IMR-90 (cell line): ENCODE measurements around the gene TK1. TPM values are rescaled to one million over a fixed set of nuclear protein-coding genes. Genes with fewer than 3 reads are reported as not detected.
A peak's percentile ranks its signal among the peaks of the same experiment; 100 is the strongest.

Source experiments
- ATAC-seq: fragments of 200-7000 bp; cut with Tn5 transposase; 2 replicates; pipeline ENCODE4 v1.9.1; 2020; ENCODE audit warnings: low read depth, mild to moderate bottlenecking, moderate library complexity
- BruUV-seq: library from RNA; stranded (reverse); fragments of 400-500 nt; replicated peaks from 2 replicates; lab custom pipeline; 2021; lab: Mats Ljungman, UMichigan
- CTCF ChIA-PET: fragments of 300-600 bp; formaldehyde crosslinking; extraction: SDS; loops from one replicate; lab custom pipeline; 2021; ENCODE audit warnings: antibody characterized with exemption; lab: Yijun Ruan, JAX
- POLR2A ChIA-PET: fragments of 300-600 bp; sonication (Branson Sonifier 250); formaldehyde crosslinking; loops from one replicate; lab custom pipeline; 2022; ENCODE audit warnings: antibody characterized with exemption; ENCODE audit not compliant: unreplicated experiment; lab: Charles Lee
- DNase-seq: peaks from one replicate; pipeline ENCODE4 v3.0.0; 2013
- H2AFZ ChIP-seq: replicated peaks from 2 replicates; pipeline ENCODE3; 2013; ENCODE audit warnings: low read length, mild to moderate bottlenecking; ENCODE audit not compliant: poor library complexity
- H2AK5ac ChIP-seq: 2 replicates; pipeline ENCODE4 v1.6.1; 2013; ENCODE audit warnings: low read depth, low read length, inconsistent platforms
- H2AK9ac ChIP-seq: replicated peaks from 2 replicates; pipeline ENCODE3; 2013; ENCODE audit warnings: mild to moderate bottlenecking, low read depth, low read length, moderate library complexity; ENCODE audit not compliant: poor library complexity
- H2BK120ac ChIP-seq: 2 replicates; pipeline ENCODE4 v1.6.1; 2013; ENCODE audit warnings: low read depth, low read length, inconsistent platforms
- H2BK15ac ChIP-seq: 3 replicates; pipeline ENCODE4 v1.6.1; 2013; ENCODE audit warnings: low read depth, low read length, inconsistent platforms
- H2BK20ac ChIP-seq: 2 replicates; pipeline ENCODE4 v1.6.1; 2013; ENCODE audit warnings: low read depth, mild to moderate bottlenecking, inconsistent platforms, low read length, moderate library complexity
- H2BK5ac ChIP-seq: 2 replicates; pipeline ENCODE4 v1.6.1; 2013; ENCODE audit warnings: mild to moderate bottlenecking, low read depth, low read length, inconsistent platforms; ENCODE audit not compliant: poor library complexity, severe bottlenecking
- H3K14ac ChIP-seq: replicated peaks from 2 replicates; pipeline ENCODE4 v1.6.1; 2013; ENCODE audit warnings: low read depth, low read length, inconsistent platforms
- H3K18ac ChIP-seq: 2 replicates; pipeline ENCODE4 v1.6.1; 2013; ENCODE audit warnings: low read depth, low read length, control low read depth
- H3K23ac ChIP-seq: 2 replicates; pipeline ENCODE4 v1.6.1; 2013; ENCODE audit warnings: low read depth, low read length, inconsistent platforms
- H3K27ac ChIP-seq: 2 replicates; pipeline ENCODE4 v1.5.1; 2013; ENCODE audit warnings: mild to moderate bottlenecking, control low read depth, low read length; ENCODE audit not compliant: insufficient read depth
- H3K27me3 ChIP-seq: 2 replicates; pipeline ENCODE4 v1.6.1; 2013; ENCODE audit warnings: low read length; ENCODE audit not compliant: control insufficient read depth, insufficient read depth
- H3K36me3 ChIP-seq: 2 replicates; pipeline ENCODE4 v1.6.1; 2013; ENCODE audit warnings: low read length, mixed read lengths; ENCODE audit not compliant: control insufficient read depth, insufficient read depth
- H3K4ac ChIP-seq: 2 replicates; pipeline ENCODE4 v1.6.1; 2013; ENCODE audit warnings: low read depth, low read length, inconsistent platforms
- H3K4me1 ChIP-seq: 2 replicates; pipeline ENCODE4 v1.6.1; 2013; ENCODE audit warnings: low read length, mixed read lengths; ENCODE audit not compliant: control insufficient read depth, insufficient read depth
- H3K4me2 ChIP-seq: 2 replicates; pipeline ENCODE4 v1.6.1; 2013; ENCODE audit warnings: low read depth, mild to moderate bottlenecking, control low read depth, low read length, moderate library complexity
- H3K4me3 ChIP-seq: 2 replicates; pipeline ENCODE4 v1.5.1; 2013; ENCODE audit warnings: low read depth, mild to moderate bottlenecking, control low read depth, low read length, moderate library complexity; ENCODE audit not compliant: insufficient read depth
- H3K56ac ChIP-seq: 2 replicates; pipeline ENCODE4 v1.6.1; 2013; ENCODE audit warnings: low read length, inconsistent platforms; ENCODE audit not compliant: insufficient read depth; ENCODE audit errors: extremely low read depth
- H3K79me1 ChIP-seq, 2 experiments: 2 replicates each; pipeline ENCODE4 v1.6.1; 2013; ENCODE audit warnings: low read length in 2 of 2, inconsistent platforms in 1 of 2, low read depth in 1 of 2
- H3K9ac ChIP-seq: 2 replicates; pipeline ENCODE4 v1.6.1; 2013; ENCODE audit warnings: low read depth, low read length, control low read depth
- H3K9me1 ChIP-seq: 2 replicates; pipeline ENCODE4 v1.6.1; 2013; ENCODE audit warnings: low read length, inconsistent platforms; ENCODE audit not compliant: insufficient read depth
- H3K9me3 ChIP-seq: 2 replicates; pipeline ENCODE4 v1.6.1; 2013; ENCODE audit warnings: low read length; ENCODE audit not compliant: control insufficient read depth, insufficient read depth
- H4K20me1 ChIP-seq: 2 replicates; pipeline ENCODE4 v1.6.1; 2013; ENCODE audit warnings: low read length, inconsistent platforms; ENCODE audit not compliant: insufficient read depth
- H4K5ac ChIP-seq: 2 replicates; pipeline ENCODE4 v1.6.1; 2013; ENCODE audit warnings: mild to moderate bottlenecking, low read depth, low read length, control low read depth
- H4K8ac ChIP-seq, 2 experiments: 2 replicates each; pipeline ENCODE4 v1.6.1; 2013; ENCODE audit warnings: low read depth in 2 of 2, low read length in 2 of 2, control low read depth in 1 of 2, inconsistent platforms in 1 of 2
- H4K91ac ChIP-seq: 2 replicates; pipeline ENCODE4 v1.6.1; 2013; ENCODE audit warnings: low read depth, low read length, inconsistent platforms; ENCODE audit not compliant: insufficient read depth
- MAFK ChIP-seq: IDR thresholded peaks from 2 replicates; pipeline ENCODE4 v1.6.1; 2012; ENCODE audit warnings: low read depth, low read length, improper control_type of control experiment
- MAZ ChIP-seq: IDR thresholded peaks from 2 replicates; pipeline ENCODE4 v1.6.1; 2012; ENCODE audit warnings: low read depth, mild to moderate bottlenecking, low read length, improper control_type of control experiment, moderate library complexity, borderline replicate concordance
- POLR2A ChIP-seq: IDR thresholded peaks from 2 replicates; pipeline ENCODE4 v1.6.1; 2012; ENCODE audit warnings: mild to moderate bottlenecking, low read depth, low read length
- RAD21 ChIP-seq: IDR thresholded peaks from 2 replicates; pipeline ENCODE4 v1.6.1; 2012; ENCODE audit warnings: low read length, improper control_type of control experiment
- WGBS, 2 experiments: methylation state at CpG; one replicate each; pipeline versions ENCODE4 v1.1.5 to v1.1.7; 2013; ENCODE audit warnings: missing lambda C conversion rate in 2 of 2; ENCODE audit not compliant: insufficient read length in 1 of 2; ENCODE audit errors: extremely low coverage in 2 of 2; 5-methylcytosine and 5-hydroxymethylcytosine counted together
- dilution Hi-C: fragments of 300-500 bp; cut with HindIII; formaldehyde crosslinking; loops from one replicate; pipeline ENCODE4 v1.14.3; 2018; ENCODE audit warnings: low sequenced_read_pairs; ENCODE audit not compliant: unreplicated experiment
- in situ Hi-C: fragments of 300-500 bp; cut with MboI; formaldehyde crosslinking; loops from 3 replicates; pipeline ENCODE4 v1.14.3; 2019; ENCODE audit warnings: low sequenced_read_pairs, inconsistent platforms, mixed read lengths
- intact Hi-C: fragments of 100-400 bp; cut with micrococcal nuclease; formaldehyde crosslinking; loops from 2 replicates; pipeline ENCODE4 v1.10.0; 2022
- polyA plus RNA-seq, 3 experiments: library from polyadenylated mRNA; depleted of rRNA; stranded (reverse); fragments of >200 nt; gene quantifications; 2 replicates each; pipeline ENCODE4 v1.2.3, GENCODE V29; 2012; ENCODE audit warnings: low replicate concordance in 1 of 3
- total RNA-seq: library from RNA; depleted of rRNA; stranded (reverse); fragments of >200 nt; gene quantifications from 2 replicates; pipeline ENCODE4 v1.2.3, GENCODE V29; 2012

TK1 gene
- total and polyA plus RNA-seq, 2 of the 4 experiments (the other 2 are of a cell fraction) = 150 to 219 TPM

DNA sequence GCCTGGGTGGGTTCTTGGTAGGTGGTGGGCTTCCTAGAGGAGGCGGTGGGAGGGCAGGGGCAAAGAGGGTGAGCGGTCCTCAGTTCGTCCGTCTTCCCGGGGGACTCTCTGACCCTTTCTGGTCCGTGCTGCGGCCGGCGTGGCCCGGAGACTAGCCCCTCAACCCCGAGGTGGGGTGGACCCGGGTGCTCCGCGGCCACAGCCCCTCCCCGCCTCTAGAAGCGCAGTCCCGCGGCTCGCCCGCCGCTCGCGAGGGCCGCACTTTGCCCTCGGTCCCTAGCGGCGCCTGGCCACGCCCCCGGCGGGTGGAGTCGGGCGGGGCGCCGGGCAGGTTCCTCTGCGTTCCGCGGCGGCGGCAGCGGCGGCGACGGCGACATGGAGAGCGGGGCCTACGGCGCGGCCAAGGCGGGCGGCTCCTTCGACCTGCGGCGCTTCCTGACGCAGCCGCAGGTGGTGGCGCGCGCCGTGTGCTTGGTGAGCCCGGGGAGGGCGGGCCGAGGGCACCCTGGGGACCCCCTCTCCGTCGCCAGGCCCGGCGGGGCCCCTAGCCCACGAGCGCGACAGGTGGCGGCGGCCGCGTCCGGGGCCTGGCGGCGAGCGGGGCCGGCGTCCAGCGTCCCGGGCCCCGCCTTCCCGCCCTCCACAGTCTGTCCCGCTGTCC, 18.5 kb downstream of the TK1 start, which contains the start of gene SYNGR2:
TSS of gene SYNGR2 (plus strand) at position 340 of the 661 bp plus-strand sequence. CDS start at position 376, 36 bp downstream.
- Histone ChIP-seq H2AK9ac (peak within 1 kb of the TSS; percentile 81), H3K4me2 (peak within 1 kb of the TSS; percentile 82), H3K79me1 (peaks cover 0 to 23% of the 10 kb centered on the region in 2 experiments; a peak in 2 of 4 replicates), H2BK120ac (peak within 1 kb of the TSS; percentile 40; the same call in 1 of the 2 replicates), H3K36me3 (no peaks in the 10 kb centered on the region), H2BK15ac (no peak within 1 kb of the TSS), H4K5ac (peak within 1 kb of the TSS; percentile 33), H3K27ac (peak within 1 kb of the TSS; percentile 6; the same call in 1 of the 2 replicates), H2BK20ac (no peak within 1 kb of the TSS), H3K9me1 (peaks cover 8% of the 10 kb centered on the region; the same call in 1 of the 2 replicates), H3K14ac (peak within 1 kb of the TSS; percentile 20; the same call in 1 of the 2 replicates), H3K4ac (peak within 1 kb of the TSS; percentile 69), H3K4me3 (peak within 1 kb of the TSS; percentile 92), H3K27me3 (no peaks in the 10 kb centered on the region), H3K9ac (peak within 1 kb of the TSS; percentile 63), H3K56ac (no peak within 1 kb of the TSS), H3K4me1 (peaks cover 12% of the 10 kb centered on the region), H2AFZ (peak within 1 kb of the TSS; percentile 97), H3K18ac (peak within 1 kb of the TSS; percentile 42; the same call in 1 of the 2 replicates), H4K20me1 (peaks cover 6% of the 10 kb centered on the region; the same call in 1 of the 2 replicates), H2BK5ac (no peak within 1 kb of the TSS), H3K9me3 (no peaks in the 10 kb centered on the region), H4K8ac (peak within 1 kb of the TSS; percentile 75 to 94; a peak in 2 of 4 replicates), H3K23ac (no peak within 1 kb of the TSS; the same call in 1 of the 2 replicates), H4K91ac (no peak within 1 kb of the TSS), H2AK5ac (peak within 1 kb of the TSS; percentile 65)
- in situ Hi-C loops (no loop called here), dilution Hi-C loops (no loop called here), intact Hi-C loops (no loop called here)
- ChIA-PET POLR2A (no interaction called here), CTCF (no interaction called here)
- TF ChIP-seq MAZ = peak; percentile 71; the same call in 1 of the 2 replicates
- peak; percentile 39; the same call in 1 of the 2 replicates for TF ChIP-seq POLR2A
- no peak for TF ChIP-seq MAFK
- TF ChIP-seq RAD21 = no peak
- WGBS, 2 experiments = 0% methylated on average over 11 of the region's 84 CpGs; no CpG with 5 or more reads in 1 of the 2 experiments
- no TSS peak for BruUV-seq
- DNase-seq (peak; percentile 28), ATAC-seq (peak; percentile 79)
